ENCODE data around the gene GJB2.

The GJB2 gene

GRCh38 chr13:20192836-20193161, at the start of gene GJB2:
TSS of gene GJB2 (minus strand) at chr13:20192938. CDS start at chr13:20189581, 3,357 bp downstream.
- H3K27ac ChIP-seq, result peak within 1 kb of the TSS in 20 of 21 experiments; percentile 38 to 91 (median 80)
- peak within 1 kb of the TSS; percentile 41 to 71 (median 60) for H3K4me3 ChIP-seq

GRCh38 chr13:20241593-20241992, 48.9 kb upstream of the GJB2 start:
- H3K27ac ChIP-seq, result peak overlapping the region in 1 of 21 experiments; percentile 3
- no peak overlapping the region for H3K4me3 ChIP-seq

DNA sequence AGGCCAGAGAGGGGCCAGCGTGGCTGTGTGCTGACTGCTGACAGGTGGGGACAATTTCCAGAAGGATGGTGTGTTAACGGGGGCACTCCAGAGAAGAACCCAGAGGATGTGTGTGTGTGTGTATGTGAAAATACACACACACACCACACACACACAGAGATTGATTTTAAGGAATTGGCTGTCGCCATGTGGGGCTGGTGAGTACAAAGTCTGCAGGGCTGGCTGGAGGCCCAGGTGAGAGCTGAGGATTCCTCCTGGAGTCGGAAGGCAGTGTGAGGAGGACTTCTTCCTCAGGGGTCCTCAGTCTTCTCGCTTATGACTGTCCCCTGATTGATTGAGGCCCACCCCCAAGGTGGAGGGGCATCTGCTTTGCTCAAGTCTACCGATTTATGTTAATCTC, 47.0 kb upstream of the GJB2 start:
- no peak overlapping the region for H3K27ac ChIP-seq
- H3K4me3 ChIP-seq, result no peak overlapping the region

- peak overlapping the region in 20 of 21 experiments; percentile 1 to 96 (median 80) for H3K27ac ChIP-seq
- H3K4me3 ChIP-seq, result peak overlapping the region; percentile 42 to 62 (median 54)
Observed at GRCh38 chr13:20232556-20233277, 40.0 kb upstream of the GJB2 start.

GRCh38 chr13:20231839-20232555, 39.3 kb upstream of the GJB2 start, which contains the start of gene GJB6:
TSS of gene GJB6 (minus strand) at chr13:20232319. CDS start at chr13:20223480, 8,839 bp downstream.
- H3K4me3 ChIP-seq, result peak within 1 kb of the TSS; percentile 42 to 62 (median 54)
- H3K27ac ChIP-seq, result peak within 1 kb of the TSS; percentile 15 to 96 (median 79)

DNA sequence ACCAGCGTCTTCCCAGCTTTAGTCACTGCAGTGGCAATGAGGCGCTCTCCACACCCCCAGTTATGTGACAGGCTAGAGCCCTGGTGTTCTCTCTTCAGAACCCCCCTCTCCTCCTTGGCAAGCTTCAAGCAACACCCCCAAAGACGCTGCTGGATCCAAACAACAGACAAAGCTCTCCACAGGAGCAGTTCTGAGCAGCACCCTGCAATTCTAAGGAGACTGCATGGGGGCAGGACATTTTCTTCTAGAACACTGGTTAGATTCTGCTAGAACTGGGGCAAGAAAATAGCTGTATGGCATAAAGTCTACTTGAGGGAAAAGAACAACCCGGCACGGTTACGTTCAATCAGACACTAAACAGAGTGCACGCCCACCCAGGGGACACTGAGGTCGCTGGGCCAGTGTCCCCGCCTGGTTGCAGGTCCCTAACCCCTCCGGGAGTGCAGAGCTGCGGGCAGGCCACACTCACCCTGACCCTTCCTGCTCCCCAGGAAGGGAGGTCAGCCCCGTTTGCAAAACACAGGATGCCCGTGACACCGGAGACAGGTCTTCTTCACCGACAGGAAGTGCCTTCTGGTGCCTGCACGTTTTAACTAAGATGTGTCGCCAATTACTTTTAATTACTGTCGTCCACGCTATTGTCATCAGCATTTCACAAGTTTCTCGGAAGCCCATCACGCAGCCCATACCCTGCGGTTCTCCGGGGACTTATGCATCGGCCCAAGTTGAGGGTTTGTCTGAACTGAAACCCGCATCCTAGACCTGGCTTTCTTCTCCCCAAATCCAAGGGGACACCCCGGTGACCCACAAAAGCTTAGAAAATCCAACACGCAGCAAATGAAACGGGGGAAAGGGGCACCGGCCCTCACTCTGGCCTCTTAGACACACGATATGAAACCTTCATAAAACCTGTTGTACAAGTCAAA, 38.4 kb upstream of the GJB2 start:
- peak overlapping the region; percentile 15 to 96 (median 79) for H3K27ac ChIP-seq
- H3K4me3 ChIP-seq, result peak overlapping the region; percentile 42 to 62 (median 54)

GRCh38 chr13:20227730-20228129, 35.0 kb upstream of the GJB2 start:
- H3K4me3 ChIP-seq, result peak overlapping the region in 1 of 7 experiments; percentile 21
- peak overlapping the region in 1 of 21 experiments; percentile 72 for H3K27ac ChIP-seq

DNA sequence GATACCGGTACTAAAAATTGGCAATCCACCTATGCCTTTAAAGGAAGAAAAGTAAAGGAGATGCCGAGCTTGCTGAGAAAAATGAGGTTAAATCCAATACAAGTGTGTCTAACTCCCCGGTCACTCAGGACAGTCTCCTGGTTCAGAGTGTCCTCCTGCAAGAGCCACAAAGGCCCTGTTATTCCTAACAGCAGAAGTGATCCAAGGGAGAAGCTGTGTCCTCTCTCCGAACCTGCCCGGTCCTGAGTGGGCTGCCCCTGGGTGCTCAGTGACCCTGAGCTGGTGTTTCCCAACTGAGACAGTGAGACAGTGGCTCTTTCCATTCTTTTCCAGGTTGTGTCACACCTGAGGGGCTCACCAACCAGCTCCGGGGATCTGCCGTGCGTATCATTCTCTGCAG, 34.5 kb upstream of the GJB2 start:
- peak overlapping the region in 1 of 21 experiments; percentile 72 for H3K27ac ChIP-seq
- H3K4me3 ChIP-seq, result peak overlapping the region in 1 of 7 experiments; percentile 21

- Histone ChIP-seq H3K27ac (no peak overlapping the region), H3K4me3 (no peak overlapping the region)
Observed at GRCh38 chr13:20222553-20222952, 29.8 kb upstream of the GJB2 start.

DNA sequence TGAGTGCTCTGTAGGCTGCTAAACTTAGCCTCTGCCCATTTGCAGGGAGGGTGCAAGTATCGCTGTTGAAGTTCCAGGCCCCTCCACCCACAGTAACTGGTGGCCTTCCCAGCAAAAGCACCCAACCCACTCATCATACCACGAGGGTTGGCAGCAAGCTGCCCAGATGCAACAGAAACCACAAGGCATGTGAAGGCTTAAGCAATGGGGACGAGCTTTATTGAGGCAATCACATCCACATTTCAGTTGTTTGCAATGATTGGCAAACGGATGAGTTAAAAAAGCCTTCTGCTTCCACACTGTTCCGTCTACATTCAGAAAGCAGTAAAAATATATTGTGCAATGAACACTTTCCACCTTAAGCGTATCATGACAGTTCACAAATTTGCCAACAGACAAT, 29.0 kb upstream of the GJB2 start:
- Histone ChIP-seq H3K4me3 (no peak overlapping the region), H3K27ac (no peak overlapping the region)

- H3K27ac ChIP-seq, result no peak overlapping the region
- no peak overlapping the region for H3K4me3 ChIP-seq
Observed at GRCh38 chr13:20219577-20219976, 26.8 kb upstream of the GJB2 start.

DNA sequence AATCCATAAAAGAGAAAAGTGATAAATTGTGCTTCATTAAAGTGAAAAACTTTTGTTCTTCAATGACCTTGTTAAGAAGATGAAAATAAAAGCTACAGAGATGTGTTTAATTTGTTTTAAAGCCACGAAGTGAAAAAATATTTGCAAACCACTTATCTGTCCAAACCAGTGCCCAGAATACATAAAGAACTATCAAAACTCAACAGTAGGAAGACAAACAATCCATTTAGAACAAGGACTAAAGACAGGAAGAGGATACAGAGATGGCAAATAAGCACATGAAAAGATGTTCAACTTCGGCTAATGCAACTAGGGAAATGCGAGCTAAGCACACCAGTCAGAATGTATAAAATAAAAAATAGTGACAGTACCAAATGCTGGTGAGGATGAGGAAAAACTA, 24.4 kb upstream of the GJB2 start:
- H3K27ac ChIP-seq, result no peak overlapping the region
- no peak overlapping the region for H3K4me3 ChIP-seq

- no peak overlapping the region for H3K27ac ChIP-seq
Observed at GRCh38 chr13:20209948-20210347, 17.2 kb upstream of the GJB2 start.

GRCh38 chr13:20206698-20207235, 14.0 kb upstream of the GJB2 start:
- H3K27ac ChIP-seq, result no peak overlapping the region
- no peak overlapping the region for H3K4me3 ChIP-seq

More at GRCh38 chr13:20209948-20210347, 17.2 kb upstream of the GJB2 start:
- no peak overlapping the region for H3K4me3 ChIP-seq

GRCh38 chr13:20206065-20206697, 13.4 kb upstream of the GJB2 start:
- Histone ChIP-seq H3K4me3 (no peak overlapping the region), H3K27ac (no peak overlapping the region)

- Histone ChIP-seq H3K4me3 (no peak overlapping the region), H3K27ac (no peak overlapping the region)
Observed at GRCh38 chr13:20198781-20199180, 6.0 kb upstream of the GJB2 start.

DNA sequence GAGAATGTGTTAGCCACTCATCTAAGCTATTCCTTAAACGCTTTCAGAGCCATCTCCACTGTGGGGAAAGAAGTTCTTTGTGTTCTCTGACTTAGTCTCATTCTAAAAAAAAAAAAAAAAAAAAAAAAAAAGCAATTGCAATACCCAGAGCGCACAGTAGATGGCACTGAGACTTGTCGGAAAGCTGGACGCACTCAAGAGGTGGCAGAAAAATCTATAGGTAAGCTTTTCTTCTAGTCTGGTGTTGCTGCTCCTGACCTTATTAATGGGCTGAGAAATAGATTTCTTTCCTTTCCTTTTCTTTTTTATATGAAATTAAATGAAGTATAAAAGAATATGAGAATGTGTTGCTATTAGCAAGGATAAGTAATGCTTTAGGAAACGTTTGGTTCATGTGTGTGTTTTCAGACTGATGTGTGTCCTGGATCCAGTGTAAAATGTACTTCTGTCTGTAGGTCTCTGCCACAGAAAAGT, 4.7 kb upstream of the GJB2 start:
- Histone ChIP-seq H3K4me3 (no peak overlapping the region), H3K27ac (peak overlapping the region in 2 of 21 experiments; percentile 72 to 87)

GRCh38 chr13:20195801-20196200, 3.1 kb upstream of the GJB2 start:
- no peak overlapping the region for H3K4me3 ChIP-seq
- H3K27ac ChIP-seq, result peak overlapping the region in 2 of 21 experiments; percentile 87 to 91
